GM13976 (cell line): ENCODE measurements around the gene RPL37A.
A peak's percentile ranks its signal among the peaks of the same experiment; 100 is the strongest.

Experiments used
- DNase-seq: peaks from one replicate; pipeline ENCODE4 v3.0.0; 2012; ENCODE audit warnings: low spot score
- in situ Hi-C: fragments of 300-500 bp; cut with MboI; formaldehyde crosslinking; loops from one replicate; pipeline ENCODE4 v1.12.0; 2022; ENCODE audit warnings: low sequenced_read_pairs, mixed read lengths, inconsistent platforms; ENCODE audit not compliant: unreplicated experiment
- TF ChIP-seq, protein P1 (sequence below): IDR thresholded peaks from 2 replicates; pipeline ENCODE4 v1.5.1; 2012; ENCODE audit warnings: borderline replicate concordance, mild to moderate bottlenecking; ENCODE audit not compliant: insufficient read depth; ENCODE audit errors: extremely low read depth, missing control alignments, control extremely low read depth

RPL37A gene

GRCh38 chr2:216539791-216540241, 41.2 kb downstream of the RPL37A start:
- in situ Hi-C loops = no loop called here

GRCh38 chr2:216540920-216541319, 42.3 kb downstream of the RPL37A start:
- in situ Hi-C loops = no loop called here
- DNase-seq = no peak
- TF ChIP-seq, protein P1, sequence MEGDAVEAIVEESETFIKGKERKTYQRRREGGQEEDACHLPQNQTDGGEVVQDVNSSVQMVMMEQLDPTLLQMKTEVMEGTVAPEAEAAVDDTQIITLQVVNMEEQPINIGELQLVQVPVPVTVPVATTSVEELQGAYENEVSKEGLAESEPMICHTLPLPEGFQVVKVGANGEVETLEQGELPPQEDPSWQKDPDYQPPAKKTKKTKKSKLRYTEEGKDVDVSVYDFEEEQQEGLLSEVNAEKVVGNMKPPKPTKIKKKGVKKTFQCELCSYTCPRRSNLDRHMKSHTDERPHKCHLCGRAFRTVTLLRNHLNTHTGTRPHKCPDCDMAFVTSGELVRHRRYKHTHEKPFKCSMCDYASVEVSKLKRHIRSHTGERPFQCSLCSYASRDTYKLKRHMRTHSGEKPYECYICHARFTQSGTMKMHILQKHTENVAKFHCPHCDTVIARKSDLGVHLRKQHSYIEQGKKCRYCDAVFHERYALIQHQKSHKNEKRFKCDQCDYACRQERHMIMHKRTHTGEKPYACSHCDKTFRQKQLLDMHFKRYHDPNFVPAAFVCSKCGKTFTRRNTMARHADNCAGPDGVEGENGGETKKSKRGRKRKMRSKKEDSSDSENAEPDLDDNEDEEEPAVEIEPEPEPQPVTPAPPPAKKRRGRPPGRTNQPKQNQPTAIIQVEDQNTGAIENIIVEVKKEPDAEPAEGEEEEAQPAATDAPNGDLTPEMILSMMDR = no peak

More at GRCh38 chr2:216539791-216540241, 41.2 kb downstream of the RPL37A start:
- peak; percentile 68 for DNase-seq
- TF ChIP-seq, protein P1 = no peak

GRCh38 chr2:216541505-216541904, 42.9 kb downstream of the RPL37A start:
- TF ChIP-seq, protein P1 = no peak
- in situ Hi-C loops = no loop called here

GRCh38 chr2:216545359-216545758, 46.7 kb downstream of the RPL37A start:
- DNase-seq = no peak
- in situ Hi-C loops = no loop called here
- TF ChIP-seq, protein P1 = no peak

More at GRCh38 chr2:216541505-216541904, 42.9 kb downstream of the RPL37A start:
- DNase-seq = no peak

GRCh38 chr2:216546241-216546640, 47.6 kb downstream of the RPL37A start:
- no peak for DNase-seq
- in situ Hi-C loops = no loop called here
- TF ChIP-seq, protein P1 = no peak

DNA sequence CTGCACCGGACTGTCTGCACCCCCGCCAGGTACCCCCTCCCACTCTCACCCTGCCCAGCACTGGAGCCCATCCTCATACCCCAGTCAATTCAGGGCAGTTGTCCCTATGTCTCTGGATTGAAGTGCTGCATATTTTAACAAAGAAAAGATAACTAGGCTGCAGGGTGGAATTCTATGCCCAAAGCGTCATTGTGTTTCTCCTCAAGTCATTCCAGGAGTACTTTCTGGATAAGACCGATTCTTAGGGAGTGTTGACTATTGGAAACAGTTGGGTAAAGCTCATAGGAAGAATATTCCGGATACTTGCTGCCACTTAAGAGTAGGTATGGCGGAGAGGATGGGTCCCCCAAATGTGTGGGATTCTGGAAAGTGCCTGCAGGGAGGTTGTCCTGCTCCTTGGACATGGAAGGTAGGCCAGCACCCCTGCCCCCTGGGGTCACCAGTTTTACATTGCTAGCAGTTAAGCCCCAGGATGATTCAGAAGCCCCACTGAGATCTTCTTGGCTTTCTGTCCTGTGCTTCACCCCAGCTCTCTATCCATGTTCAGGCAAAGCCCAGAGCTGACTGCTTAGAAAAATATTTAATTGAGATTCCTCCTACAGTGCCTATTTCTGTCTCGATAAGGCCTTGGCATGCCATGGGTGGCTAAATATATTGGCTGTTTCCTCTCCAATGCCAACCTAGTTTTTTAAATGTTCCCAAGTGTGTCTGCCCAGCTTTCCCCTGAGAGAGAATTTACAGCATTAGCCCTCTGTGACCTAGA, 48.2 kb downstream of the RPL37A start:
- in situ Hi-C loops = no loop called here
- TF ChIP-seq, protein P1 = no peak
- DNase-seq = no peak
